GM12864 (cell line): ENCODE data around the gene AMDHD2.
"Not testable (repeated sequence)": the region's sequence is repeated elsewhere in the genome, so short reads cannot be mapped to it uniquely, and the experiment has no call there.

Experiments
- DNase-seq: peaks from one replicate; pipeline ENCODE4 v3.0.0-alpha.2; 2011; ENCODE audit warnings: low read depth
- H3K4me3 ChIP-seq: 2 replicates; pipeline ENCODE4 v1.5.1; 2011; ENCODE audit warnings: mild to moderate bottlenecking, low read depth, low read length, control low read depth
- CTCF ChIP-seq: IDR thresholded peaks from 2 replicates; pipeline ENCODE4 v1.5.1; 2011; ENCODE audit warnings: low read depth, mild to moderate bottlenecking, moderate library complexity, low read length, control low read depth, inconsistent platforms; ENCODE audit errors: missing control alignments

Gene AMDHD2

DNA sequence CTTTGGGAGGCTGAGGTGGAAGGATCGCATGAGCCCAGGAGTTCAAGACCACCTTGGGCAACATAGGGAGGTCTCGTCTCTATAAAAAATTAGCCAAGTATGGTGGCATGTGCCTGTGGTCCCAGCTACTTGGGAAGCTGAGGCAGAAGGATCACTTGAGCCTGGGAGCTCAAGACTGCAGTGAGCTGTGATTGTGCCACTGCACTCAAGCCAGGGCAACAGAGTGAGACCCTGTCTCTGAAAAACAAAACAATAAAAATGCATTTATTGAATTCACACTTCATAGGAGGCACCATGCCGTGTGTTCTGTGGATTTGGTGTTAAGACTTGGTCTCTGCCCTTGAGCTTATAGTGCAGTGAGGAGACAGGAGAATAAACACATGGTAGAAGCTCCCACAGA is 42.8 kb upstream of the AMDHD2 start:
- H3K4me3 ChIP-seq: no peak overlapping the region
- DNase-seq: no peak

DNA sequence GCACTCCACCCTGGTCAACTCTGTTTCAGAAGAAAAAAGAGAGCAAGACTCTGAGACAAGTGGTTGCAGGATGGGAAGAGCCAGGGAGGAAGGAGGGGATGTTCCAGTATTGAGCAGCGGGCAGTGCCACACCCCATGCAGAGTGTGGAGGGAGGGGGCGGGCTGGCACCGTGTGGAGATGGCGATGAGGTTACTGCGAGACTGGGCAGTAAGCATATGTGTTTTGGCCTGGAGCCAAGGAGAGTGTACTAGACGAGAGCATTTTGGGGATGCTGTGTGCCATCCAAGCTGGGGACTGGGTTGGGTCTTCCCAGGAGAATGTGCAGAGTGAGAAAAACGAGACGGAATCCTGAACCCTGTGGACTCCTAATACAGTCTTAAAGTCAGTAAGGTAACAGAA is 41.9 kb upstream of the AMDHD2 start:
- DNase-seq: no peak
- no peak overlapping the region for H3K4me3 ChIP-seq
- no peak for TF ChIP-seq CTCF

More for the DNA sequence above, 42.8 kb upstream of the AMDHD2 start:
- no peak for TF ChIP-seq CTCF

DNA sequence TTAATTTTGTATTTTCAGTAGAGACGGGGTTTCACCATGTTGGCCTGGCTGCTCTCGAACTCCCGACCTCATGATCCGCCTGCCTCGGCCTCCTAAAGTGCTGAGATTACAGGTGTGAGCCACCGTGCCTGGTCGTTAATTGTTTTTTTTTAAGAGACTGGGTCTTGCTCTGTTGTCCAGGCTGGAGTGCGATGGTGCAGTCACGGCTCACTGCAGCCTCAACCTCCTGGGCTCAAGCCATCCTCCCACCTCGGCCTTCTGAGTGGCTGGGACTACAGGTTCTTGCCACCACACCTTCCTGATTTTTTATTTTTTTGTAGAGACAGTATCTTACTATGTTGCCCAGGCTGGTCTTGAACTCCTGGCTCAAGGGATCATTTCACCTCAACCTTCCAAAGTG is 40.2 kb upstream of the AMDHD2 start:
- H3K4me3 ChIP-seq: not testable (repeated sequence)

DNA sequence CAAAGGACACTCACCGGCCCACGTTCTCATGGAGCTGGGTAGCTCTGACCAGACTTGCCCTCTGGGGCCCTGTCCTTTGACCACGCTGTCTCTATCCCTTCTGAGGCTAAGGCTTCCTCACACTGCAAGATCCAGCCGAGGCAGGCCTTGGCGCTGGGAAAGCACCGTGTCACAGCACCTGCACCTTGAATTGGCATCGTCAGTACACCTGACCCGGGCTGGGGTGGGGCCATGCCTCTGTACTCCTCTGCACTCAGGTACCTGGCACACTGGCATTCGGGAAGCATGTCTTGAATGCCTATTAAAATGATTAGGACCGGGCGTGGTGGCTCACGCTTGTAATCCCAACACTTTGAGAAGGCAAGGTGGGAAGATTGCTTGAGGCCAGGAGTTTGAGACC is 39.2 kb upstream of the AMDHD2 start:
- no peak for DNase-seq
- H3K4me3 ChIP-seq: no peak overlapping the region
- no peak for TF ChIP-seq CTCF

More for the DNA sequence above, 40.2 kb upstream of the AMDHD2 start:
- not testable (repeated sequence) for DNase-seq

GRCh38 chr16:2481676-2482075 is 38.5 kb upstream of the AMDHD2 start:
- no peak for TF ChIP-seq CTCF
- H3K4me3 ChIP-seq: no peak overlapping the region
- no peak for DNase-seq

GRCh38 chr16:2482249-2482648 is 37.9 kb upstream of the AMDHD2 start:
- TF ChIP-seq CTCF: no peak

DNA sequence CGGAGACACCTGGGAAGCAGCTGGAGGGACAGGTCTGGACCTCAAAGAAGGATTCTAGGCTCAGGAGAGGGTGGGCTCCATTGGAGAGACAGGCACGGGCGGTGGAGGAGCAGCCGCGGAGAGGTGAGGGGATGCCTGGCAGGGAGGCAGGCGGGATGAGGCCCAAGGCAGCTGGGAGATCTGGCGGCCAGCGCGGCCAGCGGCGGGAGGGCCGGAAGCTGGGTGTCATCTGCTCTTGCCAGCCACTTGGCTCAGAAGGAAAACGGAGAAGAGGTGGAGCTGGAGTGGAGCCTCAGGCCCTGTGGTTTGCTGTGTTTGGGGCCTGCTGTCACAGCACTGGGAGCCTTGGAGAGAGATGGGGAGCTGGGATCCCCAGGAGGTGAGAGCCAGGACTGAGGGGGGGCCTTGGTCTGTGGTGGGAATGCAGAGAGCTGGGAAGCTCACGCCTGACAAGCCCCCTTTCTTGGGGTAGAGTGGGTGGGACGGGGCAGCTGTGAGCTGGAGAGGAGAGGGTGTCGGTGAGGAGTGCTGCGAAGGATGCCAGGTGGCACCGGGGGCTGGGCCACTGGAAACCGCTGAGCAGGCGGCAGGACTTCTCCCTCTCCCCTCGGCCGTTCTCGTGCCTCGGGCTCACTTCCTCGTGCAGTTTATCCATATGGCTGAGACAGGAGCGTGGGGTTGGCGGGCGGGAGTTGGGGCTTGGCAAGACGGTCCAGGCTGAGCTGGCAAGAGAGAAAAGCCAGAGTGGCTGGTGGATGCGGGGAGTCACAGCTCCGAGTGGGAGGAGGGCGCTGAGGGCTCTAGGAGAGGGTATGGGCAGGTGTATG is 37.2 kb upstream of the AMDHD2 start:
- no peak for TF ChIP-seq CTCF
- DNase-seq: no peak
- no peak overlapping the region for H3K4me3 ChIP-seq

More at GRCh38 chr16:2482249-2482648, 37.9 kb upstream of the AMDHD2 start:
- DNase-seq: no peak
- H3K4me3 ChIP-seq: no peak overlapping the region
